DLD1 (cell line): Measurements from ENCODE around the gene GATAD2A.

Source experiments
- in situ Hi-C: cut with HindIII; loops from 2 replicates; pipeline ENCODE4 v1.10.0; 2017; ENCODE audit warnings: low sequenced_read_pairs

Gene GATAD2A

DNA sequence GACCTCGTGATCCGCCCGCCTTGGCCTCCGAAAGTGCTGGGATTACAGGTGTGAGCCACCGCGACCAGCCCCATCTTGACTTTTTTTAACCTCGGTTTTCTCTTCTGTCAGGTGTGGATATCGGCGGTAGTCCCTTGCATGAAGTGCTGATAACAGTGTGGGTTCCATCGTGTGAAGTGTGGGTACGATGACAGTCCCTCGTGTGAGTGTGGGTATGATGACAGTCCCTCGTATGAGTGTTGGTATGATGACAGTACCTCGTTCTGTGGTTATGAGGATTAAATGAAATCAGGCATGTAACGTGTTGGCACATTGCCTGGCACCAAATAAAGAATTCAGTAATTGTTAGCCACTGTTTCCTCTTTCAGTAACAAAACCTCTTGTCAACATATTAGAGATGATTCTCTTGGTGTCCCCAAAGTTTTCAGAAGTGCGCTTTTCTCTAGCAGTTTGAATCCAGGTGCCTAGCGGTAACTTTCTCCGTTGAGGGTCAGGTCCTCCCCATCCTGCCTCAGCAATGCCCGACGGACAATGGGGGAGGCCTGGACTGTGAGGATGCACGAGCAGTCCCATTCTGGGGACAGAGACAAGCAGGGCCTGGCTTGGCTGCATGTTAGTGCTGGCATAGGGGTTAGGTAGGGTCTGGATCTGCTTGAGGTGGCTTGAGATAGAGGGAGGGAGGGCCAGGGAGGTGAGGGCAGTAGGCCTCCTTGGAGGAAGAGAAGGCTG lies 15.3 kb downstream of the GATAD2A start:
- in situ Hi-C loops = no loop called here

DNA sequence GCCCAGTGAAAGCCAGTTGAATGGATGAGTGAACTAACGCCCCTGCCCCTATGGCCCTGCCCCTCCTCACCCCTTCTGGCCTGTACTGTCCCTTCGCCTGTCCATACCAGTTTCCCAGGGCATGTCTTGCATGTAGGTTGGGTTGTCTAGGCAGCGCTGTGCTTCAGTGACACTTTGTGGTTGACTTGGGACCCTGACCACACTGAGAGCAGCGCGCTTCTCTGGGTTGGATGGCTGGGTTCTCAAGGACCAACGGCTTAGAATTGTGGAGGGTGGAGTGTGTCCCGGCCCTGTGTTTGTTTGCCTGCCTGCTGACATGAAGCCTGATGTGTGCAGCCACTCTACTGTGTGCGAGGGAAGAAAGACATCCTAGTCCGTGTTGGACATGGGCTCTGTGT lies 15.8 kb downstream of the GATAD2A start:
- in situ Hi-C loops = no loop called here

DNA sequence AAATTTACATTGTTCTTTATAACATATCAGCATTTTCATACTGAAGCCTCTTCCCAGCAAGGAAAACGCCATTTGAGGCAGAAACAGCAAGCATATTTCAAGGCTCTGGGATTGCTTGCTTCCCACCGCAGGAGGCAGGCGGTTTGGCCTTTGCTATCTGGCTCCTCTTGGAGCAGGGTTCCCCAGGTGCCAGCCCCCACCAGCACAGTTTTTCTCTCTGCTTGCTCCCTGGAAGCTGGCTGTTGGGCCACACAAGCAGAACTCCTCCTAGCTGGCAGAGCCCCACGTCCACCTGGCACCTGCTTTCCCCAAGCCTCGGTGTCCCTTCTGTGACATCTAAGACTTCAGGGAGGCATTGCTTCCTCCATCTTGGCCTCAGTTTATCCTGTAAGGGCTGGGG lies 16.7 kb downstream of the GATAD2A start:
- in situ Hi-C loops = no loop called here

DNA sequence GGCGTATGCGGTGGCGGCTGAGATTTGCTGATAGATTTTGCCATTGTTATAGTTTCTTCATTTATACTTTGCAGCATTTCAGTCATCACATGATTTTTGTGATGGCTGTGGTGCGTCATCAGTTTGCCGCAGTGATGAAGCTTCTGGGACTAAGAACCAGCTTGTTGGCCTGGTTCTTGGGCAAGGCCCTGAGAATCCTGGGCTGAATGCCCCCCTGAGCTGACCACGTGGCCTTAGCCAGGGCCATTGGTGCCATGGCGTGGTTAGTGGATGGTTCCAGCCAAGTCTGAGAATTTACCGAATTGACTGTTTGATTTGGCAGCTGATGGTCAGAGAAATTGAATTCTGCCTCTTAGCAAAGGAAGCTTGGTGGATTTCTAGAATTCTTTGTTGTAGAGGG lies 17.8 kb downstream of the GATAD2A start:
- in situ Hi-C loops = no loop called here

DNA sequence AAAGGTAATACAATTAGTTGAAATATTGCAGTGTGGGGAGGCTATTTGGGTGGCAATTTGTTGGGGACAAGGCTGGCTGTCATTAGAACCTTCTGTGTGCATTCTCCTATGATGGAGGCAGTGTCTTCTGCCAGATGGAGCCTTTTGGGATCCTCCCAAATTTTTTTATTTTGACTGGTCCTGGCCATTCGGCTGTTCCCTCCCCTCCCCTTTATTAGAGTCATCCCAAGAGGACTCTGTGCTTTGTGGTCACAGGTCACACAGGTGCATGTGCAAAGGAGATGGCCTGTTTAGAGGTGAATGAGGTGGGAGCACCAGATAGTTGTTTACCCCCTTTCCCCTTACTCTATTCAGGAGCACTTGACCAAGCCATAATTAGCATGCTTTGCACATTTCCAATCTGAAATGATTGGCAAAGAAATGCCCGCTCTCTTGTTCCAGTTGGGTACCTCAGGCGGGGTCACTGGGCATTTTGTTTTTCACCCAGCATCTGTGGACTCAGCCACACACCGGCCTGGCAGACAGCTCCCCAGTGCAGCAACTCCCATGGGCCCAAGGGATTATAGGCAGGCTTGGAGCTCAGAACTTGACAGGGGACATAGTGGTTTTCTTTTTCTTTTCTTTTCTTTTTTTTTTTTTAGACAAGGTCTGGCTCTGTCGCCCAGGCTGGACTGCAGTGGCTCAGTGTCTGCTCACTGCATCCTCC lies 19.8 kb downstream of the GATAD2A start:
- in situ Hi-C loops = no loop called here

DNA sequence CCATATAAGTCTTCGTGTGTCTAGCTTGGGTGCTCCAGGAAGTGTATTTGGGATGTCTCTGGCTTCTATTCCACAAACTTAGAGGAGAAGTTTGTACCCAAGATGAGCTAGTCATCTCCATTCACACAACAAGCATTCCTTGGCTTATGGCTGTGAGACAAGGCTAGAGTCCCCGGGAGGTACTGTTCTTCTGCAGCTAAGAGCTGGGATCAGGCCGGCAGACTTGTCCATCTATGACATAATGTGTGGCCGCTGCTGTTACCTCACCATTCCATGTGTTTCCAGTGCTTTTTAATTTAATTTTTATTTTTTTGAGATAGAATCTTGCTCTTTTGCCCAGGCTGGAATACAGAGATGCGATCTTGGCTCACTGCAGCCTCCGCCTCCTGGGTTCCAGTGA lies 20.7 kb downstream of the GATAD2A start:
- in situ Hi-C loops = no loop called here

DNA sequence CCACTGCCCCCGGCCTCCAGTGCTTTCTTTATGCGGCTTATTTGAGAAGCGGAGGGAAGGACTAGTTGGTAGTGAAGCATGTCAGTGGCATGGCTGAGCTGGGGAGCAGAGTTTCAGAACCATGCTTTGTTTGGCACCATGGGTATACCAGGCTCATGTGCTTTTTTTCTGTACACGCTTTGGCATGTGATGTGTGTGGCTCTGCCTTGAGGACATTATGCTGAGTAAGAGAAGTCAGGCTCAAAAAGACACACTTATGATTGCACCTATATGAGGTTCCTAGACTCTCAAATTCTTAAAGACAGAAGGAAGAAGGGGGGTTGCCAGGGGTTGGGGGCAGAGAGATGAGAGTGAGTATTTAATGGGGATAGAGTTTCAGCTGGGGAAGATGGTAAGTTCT lies 21.3 kb downstream of the GATAD2A start:
- in situ Hi-C loops = no loop called here

DNA sequence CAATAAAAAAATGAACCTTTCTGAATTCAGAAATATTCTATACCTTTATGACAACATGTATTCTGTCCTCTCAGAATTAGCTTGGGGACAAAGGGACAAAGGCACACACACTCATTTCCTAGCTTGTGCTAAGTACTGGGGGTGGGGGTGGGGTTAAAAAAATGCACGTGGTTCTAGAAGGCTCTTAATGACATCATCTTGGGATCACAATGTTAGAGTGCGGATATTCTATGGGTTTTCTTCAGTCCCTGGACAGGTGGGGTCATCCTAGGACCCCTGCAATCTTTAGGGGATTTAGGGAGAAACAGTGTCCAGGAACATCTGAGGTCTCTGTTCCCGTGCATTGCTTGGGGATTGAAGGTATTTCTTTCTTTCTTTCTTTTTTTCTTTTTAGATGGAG lies 21.8 kb downstream of the GATAD2A start:
- in situ Hi-C loops = no loop called here

DNA sequence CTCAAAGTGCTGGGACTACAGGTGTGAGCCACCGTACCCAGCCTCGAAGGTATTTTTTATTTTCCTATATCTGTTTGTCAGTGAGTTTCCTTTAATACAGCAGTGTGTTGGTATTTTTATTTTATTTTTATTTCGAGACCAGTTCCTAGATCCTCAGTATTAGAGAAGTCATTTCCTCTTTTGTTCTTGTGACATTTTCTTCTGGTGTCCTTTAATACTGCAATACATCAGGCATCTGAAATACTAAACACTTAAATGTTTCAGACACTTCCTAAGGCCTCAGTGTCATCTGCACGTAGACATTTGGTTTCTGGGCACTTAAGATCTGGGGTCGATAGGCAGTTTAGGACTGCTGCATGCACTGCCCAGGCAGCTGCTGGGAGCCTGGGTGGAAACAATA lies 22.5 kb downstream of the GATAD2A start:
- in situ Hi-C loops = no loop called here

DNA sequence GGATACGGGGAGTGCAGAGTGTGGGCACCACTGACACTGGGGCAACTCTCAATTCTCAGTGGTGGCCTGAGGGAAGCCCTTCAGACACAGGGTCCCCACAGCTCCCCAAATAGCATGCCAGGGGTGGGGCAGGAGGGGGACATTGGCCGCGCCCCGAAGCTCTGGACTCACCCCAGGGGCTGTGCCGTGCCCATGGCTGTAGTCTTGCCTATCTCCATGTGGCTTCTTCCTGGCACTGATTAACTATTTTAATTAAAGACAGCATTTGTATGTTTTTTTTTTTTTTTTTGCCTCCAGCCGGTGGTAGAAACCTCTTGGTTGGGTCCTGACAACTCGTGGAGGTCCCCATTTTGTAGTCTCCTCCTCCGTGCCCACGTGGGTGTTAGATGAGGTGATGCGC lies 23.3 kb downstream of the GATAD2A start:
- in situ Hi-C loops = no loop called here

DNA sequence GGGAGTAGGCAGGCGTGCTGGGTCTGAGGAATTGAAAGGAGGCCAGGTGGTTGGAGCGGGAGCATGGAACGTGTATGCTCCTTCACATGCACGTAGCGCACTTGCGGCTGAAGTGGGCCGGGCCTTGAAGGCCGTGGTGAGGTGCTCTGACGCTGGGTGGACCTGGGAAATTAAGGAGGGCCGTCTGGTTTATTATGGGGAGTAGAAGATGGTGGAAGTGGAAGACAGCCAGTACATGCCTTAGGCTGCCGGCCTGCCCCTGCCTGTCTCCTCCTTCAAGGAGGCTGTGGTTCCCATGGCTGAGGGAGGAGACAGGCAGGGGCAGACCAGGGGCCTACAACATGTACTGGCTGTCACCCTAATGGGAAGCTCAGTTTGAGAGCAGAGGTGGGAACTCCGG lies 23.9 kb downstream of the GATAD2A start:
- in situ Hi-C loops = no loop called here

DNA sequence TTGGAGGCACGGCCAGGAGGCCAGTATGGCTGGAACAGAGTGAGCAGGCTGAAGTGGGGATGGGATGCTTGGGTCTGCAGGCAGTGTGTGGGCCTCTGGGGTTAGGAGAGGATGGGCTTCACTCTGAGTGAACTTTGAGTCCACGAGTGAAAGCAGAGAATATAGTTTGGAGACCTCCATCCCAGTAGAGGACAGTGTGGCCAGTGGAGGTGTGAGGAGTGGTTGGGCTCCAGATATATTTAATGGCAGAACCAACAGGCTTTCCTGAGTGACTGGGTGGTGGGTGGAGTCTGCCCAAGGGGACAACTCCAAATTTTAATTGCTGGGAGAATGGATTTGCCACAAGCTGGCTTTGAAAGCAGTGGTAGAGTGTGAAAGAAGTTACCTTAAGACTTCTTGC lies 27.3 kb downstream of the GATAD2A start:
- in situ Hi-C loops = no loop called here

DNA sequence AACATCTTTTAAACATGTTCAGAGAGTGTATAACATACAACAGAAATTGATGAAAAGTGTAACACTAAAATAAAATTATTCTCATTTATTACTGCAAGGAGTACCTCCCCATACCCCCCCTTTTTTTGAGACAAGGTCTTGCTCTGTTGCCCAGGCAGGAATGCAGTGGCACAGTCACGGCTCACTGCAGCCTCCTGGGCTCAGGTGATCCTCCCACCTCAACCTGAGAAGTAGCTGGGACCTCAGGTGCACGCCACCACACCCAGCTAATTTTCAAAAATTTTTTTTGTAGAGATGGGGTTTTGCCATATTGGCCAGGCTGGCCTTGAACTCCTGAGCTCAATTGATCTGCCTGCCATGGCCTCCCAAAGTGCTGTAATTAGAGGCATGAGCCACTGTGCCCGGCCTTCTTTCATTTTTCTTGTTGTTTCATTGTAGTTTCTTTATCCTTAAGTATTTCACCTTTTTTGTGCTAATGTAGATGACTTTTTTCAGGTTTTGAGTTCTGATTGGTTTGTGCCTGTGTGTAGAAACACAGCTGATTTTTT lies 28.3 kb downstream of the GATAD2A start:
- in situ Hi-C loops = no loop called here

DNA sequence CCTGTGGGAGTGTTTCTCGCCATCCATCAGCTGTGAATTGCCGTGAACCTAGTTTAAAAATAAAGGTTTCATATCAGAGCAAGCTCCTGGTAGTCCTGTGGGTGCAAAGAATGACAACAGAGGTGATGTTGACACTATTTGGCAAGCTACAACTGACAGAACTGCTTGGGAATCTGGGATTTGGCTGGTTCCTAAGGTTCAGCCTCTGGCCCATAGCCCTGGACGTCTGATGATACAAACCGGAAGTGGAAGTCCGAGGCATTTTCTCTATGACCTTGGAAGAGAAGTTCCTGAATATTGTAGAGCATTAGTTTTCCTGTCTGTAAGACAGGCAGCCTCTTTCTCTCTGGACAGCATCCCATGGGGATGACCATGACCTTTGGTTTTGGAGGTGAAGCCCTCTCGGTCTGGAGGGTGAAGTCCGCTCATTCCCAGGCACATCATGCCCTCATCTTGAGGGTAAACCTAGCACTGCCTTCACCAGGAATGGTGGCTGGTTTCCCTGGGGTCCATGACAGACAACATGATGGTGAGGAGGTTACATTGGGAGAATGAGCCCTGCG lies 29.1 kb downstream of the GATAD2A start:
- in situ Hi-C loops = no loop called here

DNA sequence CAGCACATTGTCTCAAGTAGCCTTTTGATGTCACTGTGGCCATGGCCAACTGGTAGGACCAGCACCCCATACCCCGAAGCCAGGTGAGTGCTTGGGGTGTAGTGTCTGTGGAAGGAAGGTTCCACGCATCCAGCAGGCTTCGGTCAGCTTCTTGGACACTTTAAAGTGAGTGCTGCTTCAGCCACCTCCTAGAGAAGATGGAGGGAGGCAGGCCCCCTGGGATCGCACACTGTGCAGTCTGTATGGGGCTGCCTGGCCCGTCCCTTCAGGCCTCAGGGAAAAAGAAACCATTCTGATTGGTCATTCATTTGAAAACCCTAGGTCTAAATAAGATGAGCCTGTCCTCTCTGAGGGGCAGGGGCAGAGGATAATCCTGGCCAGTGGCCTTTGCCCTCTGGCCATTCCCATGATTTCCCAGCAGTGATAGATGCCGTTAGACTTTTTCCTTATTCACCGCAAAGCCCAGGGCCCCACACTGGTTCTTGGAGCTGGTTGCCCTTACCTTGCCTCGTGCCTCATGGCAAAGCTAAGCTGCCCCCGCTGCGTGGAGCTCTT lies 30.7 kb downstream of the GATAD2A start:
- in situ Hi-C loops = no loop called here

DNA sequence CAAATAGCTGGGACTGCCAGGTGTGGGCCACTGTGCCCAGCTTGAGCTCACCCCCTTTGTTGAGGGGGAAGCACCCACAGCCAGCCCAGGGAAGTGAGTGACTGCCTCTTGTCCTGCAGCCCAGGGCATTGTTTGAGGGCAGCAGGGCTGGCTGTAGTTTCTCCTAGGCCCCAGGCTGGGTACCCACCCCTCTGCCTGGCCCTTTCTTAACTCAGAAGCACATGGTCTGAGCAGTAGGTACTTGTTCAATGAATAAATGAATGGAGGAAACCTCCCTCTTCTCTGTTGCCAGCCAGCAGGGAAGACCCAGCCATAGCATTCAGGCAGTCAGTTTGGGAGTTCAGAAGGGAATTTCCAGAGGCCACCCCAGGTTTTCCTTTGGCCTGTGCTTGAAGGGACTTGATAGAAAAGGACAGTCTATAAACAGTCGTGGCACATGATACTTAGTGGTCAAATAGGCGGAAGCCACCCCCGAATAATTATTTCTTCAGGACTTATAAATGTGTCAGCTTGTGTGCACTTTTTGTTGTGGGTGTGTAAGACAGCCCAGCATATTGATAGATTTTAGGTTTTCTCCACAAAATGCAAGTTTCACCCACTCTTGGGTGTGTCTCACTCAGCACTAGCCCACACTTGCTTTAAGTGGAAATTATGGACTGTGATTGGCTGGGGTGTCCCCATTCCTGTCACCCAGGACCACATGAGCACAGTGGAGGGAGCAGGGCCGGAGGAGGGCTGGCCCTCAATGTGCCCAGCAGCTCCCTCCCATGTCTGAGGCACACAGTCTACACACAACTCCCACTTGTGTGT lies 33.1 kb downstream of the GATAD2A start:
- in situ Hi-C loops = no loop called here

DNA sequence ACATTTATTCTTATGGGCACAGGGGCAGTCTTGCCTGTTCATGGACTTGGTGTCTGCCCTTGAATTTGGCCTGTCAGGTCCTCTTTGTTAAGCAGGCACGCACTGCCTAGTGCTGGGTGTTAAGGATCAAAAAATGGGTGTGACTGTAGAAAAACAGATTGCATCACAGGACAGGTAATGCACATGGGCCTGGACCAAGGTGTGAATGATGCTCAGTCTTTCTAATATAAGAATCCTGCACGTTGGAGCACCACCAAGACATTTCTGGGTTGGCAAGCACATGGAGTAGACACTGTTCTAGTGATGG lies 33.7 kb downstream of the GATAD2A start:
- in situ Hi-C loops = no loop called here

DNA sequence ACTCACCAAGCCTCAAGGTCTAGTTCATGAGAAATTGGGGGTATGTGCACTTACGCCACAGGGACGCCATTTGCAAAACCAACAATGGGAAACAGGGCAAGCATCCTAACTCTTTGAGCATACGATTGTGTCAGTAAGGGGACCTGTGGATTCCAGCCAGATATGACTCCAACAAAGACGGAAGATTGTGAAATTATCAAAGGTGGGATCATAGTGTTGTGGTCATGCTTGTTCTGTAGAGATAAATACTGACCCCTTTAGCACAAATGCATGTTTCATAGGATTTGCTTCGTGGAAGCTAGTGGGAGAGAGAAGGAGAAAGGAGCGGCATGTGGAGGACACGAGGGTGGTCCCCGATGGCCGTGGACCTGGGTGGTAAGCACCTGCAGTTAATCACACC lies 37.8 kb downstream of the GATAD2A start:
- in situ Hi-C loops = no loop called here

DNA sequence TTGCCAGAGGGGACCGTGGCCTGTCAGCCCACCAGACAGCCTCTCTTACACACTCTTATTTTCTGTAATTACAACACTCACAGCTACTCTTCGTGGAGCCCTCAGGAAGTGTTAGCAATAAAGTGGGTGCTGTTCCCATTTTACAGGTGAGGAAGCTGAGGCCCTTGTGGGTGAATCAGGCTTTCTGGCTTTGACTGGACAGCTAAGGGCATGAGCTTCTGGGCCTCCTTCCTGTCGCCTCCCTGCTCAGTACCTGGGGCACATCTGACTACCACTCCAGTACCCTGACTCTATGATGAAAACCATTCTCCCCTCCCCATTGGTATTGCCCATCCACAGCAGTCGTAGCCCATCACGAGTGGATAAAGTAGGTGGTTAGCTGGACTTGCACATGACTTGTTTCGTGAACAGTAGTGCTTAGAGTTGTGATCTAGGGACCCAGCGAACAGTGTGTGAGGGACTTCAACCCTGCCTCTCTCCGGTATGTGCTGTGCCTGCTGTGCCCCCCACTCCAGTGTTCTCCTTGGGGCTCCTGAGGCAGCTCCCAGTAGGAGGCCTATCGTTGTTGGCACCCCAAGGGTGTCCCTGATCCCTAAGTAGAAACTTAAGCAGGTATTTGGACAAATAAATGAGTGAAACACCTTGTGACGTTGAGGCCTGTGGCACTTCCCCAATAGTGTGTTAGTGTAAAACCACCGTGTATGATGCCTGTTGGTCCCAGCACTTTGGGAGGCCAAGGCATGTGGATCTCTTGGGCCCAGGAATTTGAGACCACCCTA lies 38.6 kb downstream of the GATAD2A start:
- in situ Hi-C loops = no loop called here

DNA sequence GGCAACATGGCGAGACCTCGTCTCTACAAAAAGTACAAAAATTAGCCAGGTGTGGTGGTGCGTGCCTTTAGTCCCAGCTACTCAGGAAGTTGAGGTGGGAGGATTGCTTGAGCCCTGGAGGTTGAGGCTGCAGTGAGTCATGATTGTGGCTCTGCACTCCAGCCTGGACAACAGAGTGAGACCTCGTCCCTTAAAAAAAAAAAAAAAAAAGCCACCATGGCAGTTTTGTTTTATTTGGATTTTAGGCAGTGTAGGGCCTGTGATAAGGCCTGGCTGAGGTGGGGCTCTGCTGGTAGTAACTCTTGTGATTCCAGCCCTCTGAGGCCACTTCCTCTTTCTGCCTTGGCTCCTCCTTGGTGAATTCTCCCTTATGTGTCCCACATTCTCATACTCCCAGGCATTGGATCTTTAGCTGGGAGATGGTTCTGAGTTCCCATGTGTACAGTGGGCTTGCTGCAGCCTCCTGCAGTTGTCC lies 39.2 kb downstream of the GATAD2A start:
- in situ Hi-C loops = no loop called here
